ENCODE data around the gene EPN2.
"Not testable (repeated sequence)": the region's sequence is repeated elsewhere in the genome, so short reads cannot be mapped to it uniquely, and the experiment has no call there.

The EPN2 gene

DNA sequence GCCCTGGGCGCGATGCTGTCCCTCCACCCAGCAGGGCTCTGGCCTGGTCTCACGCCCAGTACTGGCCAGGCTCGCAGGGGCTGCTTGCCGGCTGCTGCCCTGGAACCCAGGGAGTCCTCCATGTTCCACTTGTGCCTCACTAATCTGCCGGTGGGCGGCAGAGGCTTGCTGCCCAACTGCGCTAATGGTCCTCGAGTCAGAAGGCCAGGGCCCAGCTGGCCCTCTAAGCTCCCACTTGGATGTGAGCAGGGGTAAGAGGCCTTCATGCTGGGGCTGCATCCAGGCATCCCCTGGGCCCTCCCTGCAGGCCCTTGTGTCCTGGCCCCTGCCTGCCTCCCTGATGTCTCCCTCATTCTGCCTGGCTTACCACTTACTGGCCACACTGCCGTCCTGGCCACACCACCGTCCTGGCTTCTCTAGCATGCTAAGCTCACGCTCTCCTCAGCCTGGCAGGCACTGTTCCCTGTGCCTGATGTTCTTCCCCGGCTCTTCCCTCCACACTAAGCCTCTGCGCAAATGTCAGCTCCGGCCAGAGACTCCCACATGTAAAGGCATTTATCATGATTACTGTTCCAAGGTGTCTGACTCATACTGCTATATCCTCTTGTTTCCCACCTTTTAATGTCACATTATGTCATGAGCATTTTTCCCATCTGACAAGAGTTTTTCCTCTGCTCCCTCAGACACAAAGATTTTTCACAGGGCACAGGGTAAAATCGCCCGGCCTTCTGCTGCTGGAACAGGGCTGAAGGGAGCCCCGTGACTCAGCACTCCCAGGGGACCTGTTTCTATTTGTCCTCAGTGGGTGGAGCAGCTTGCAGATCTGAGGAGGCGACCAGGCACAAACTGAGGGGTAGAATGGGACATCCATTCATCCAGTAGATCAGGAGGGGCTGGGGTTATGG, 109.4 kb downstream of the EPN2 start:
- H3K4me3 ChIP-seq (ENCODE audit: low read length) = no peak overlapping the region
- TF ChIP-seq, protein P1, sequence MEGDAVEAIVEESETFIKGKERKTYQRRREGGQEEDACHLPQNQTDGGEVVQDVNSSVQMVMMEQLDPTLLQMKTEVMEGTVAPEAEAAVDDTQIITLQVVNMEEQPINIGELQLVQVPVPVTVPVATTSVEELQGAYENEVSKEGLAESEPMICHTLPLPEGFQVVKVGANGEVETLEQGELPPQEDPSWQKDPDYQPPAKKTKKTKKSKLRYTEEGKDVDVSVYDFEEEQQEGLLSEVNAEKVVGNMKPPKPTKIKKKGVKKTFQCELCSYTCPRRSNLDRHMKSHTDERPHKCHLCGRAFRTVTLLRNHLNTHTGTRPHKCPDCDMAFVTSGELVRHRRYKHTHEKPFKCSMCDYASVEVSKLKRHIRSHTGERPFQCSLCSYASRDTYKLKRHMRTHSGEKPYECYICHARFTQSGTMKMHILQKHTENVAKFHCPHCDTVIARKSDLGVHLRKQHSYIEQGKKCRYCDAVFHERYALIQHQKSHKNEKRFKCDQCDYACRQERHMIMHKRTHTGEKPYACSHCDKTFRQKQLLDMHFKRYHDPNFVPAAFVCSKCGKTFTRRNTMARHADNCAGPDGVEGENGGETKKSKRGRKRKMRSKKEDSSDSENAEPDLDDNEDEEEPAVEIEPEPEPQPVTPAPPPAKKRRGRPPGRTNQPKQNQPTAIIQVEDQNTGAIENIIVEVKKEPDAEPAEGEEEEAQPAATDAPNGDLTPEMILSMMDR (conservative IDR thresholded peaks at IDR 0.05; ENCODE audit: low read length) = no peak
- DNase-seq (ENCODE audit: low read depth) = peak; percentile 88

DNA sequence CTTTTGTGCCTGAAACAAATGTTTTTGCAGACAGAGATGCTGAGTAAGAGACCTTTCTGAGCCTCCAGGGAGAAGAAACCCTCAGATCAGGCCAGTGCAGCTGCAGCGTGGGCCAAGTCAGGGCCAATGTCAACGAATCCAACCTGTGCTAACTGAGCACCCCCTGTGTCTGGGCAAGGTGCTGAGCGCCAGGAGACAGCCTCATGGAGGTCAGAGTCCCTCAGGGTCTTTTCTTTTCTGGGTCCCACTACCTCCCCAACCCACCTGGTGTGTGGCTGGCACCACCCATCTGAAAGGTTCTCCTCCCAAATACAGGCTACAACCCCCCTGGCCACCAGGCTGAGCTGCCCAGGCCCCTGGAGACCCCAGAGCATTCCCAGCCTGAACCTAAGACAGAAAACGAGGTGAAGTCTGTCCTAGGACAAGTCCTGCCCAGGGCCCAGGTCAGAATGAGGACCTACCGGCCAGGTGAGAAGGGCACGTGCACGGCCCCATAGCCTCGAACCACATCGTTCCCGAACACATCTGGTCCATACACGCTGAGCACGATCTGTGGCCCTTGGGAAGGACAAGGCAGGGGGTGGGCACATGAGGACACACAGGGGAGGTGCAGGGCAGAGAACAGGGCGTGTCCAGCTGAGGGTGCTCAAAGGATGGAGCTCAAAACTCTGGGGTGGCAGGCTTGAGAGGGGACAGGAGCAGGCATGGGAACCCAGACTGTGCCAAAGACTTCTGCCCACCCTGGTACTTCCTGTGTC, 110.3 kb downstream of the EPN2 start:
- DNase-seq (ENCODE audit: low read depth) = no peak
- no peak overlapping the region for H3K4me3 ChIP-seq (ENCODE audit: low read length)
- TF ChIP-seq, protein P1 (conservative IDR thresholded peaks at IDR 0.05; ENCODE audit: low read length) = no peak

DNA sequence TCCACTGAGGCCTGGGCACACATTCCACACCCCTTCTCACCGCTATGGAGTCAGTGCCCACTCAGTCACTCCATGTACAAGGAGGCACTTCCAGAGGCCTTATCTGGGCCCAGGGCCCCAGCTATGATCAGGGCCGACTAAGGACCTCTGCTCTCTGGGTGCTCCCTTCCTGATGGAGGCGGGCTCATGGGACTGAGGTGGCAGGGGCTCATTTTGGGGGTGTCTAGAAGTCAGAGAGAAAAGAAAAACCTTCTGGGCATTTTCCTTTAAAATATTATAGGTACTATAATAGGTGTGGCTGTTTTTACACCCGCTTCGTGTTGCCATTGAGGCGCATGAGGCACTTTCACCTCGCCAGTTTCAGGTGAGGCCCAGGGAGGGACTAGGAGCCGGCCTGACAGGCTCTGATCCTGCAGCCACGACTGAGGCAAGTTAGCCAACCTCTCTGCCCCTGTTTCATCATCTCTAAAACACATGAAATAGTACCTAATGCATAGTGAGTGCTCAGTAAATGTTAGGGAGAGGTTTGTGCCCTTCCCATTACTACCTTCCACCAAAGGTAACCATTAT, 111.0 kb downstream of the EPN2 start:
- no peak overlapping the region for H3K4me3 ChIP-seq (ENCODE audit: low read length)
- TF ChIP-seq, protein P1 (conservative IDR thresholded peaks at IDR 0.05; ENCODE audit: low read length) = no peak

DNA sequence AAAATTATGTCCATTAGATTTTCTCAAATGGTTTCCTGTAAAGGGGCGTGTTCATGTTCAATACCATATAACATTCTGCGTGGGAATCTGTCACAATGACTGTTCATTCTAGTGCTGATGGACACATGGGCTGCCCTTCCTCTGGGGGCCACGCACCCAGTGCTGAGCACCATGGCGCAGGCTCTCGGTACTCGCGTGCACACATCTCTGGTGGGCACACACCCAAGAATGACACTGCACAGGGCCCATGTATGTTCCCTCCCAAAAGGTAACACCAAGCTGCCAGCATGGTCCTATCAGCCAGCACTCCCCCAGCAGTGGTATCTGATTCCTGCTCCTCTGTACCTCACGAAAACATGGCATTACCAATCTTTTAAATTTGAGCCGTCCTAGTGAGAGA, 111.6 kb downstream of the EPN2 start:
- DNase-seq (ENCODE audit: low read depth) = no peak
- H3K4me3 ChIP-seq (ENCODE audit: low read length) = no peak overlapping the region
- TF ChIP-seq, protein P1 (conservative IDR thresholded peaks at IDR 0.05; ENCODE audit: low read length) = no peak

More for the DNA sequence above, 111.0 kb downstream of the EPN2 start:
- no peak for DNase-seq (ENCODE audit: low read depth)

DNA sequence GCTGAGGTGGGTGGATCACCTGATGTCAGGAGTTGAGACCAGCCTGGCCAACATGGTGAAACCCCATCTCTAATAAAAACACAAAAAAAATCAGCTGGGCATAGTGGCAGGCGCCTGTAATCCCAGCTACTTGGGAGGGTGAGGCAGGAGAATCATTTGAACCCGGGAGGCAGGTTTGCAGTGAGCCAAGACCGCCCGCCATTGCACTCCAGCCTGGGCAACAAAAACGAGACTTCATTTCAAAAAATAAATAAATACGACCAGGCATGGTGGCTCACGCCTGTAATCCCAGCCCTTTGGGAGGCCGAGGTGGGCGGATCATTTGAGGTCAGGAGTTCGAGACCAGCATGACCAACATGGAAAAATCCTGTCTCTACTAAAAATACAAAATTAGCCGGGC, 116.2 kb downstream of the EPN2 start:
- not testable (repeated sequence) for H3K4me3 ChIP-seq (ENCODE audit: low read length); DNase-seq (ENCODE audit: low read depth)

DNA sequence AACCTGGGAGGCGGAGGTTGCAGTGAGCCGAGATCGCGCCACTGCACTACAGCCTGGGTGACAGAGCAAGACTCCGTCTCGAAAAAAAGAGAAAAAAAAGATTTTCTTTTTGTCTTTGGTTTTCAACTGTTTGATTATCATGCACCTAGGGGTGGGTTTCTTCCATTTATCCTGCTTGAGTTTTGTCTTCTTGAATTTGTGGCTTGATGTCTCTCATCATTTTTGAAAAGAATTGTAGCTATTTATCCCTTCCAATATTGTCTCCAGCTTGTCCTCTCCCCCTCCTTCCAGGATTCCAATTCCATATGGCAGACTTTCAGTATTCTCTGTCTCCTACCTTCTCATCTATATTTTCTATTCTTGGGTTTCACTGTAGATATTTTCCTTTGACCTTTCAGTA, 117.6 kb downstream of the EPN2 start:
- DNase-seq (ENCODE audit: low read depth) = no peak
- no peak overlapping the region for H3K4me3 ChIP-seq (ENCODE audit: low read length)
- TF ChIP-seq, protein P1 (conservative IDR thresholded peaks at IDR 0.05; ENCODE audit: low read length) = no peak

DNA sequence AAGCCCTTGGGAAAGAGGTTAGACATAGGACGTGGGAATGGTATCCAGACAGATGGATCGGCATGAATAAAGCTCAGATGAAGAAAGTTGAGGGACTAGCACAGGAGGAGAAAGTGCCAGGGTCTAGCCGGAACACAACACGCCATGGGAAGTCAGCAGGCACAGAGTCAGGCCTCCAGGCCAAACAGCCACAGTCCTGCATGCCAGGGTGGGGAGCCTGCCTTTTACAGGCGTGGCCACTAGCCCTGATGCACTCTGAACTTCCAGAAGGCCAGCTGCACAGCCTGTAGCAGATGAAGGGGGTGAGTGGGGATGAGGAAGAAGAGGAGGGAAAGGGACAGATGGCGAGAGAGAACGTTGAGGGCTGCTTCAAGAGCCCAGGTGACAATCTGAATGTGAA, 120.2 kb downstream of the EPN2 start:
- no peak overlapping the region for H3K4me3 ChIP-seq (ENCODE audit: low read length)
- TF ChIP-seq, protein P1 (conservative IDR thresholded peaks at IDR 0.05; ENCODE audit: low read length) = no peak
- no peak for DNase-seq (ENCODE audit: low read depth)
